Measurements from ENCODE around the gene AGRN.
"Not testable (repeated sequence)": the region's sequence is repeated elsewhere in the genome, so short reads cannot be mapped to it uniquely, and the experiment has no call there.

Gene AGRN

DNA sequence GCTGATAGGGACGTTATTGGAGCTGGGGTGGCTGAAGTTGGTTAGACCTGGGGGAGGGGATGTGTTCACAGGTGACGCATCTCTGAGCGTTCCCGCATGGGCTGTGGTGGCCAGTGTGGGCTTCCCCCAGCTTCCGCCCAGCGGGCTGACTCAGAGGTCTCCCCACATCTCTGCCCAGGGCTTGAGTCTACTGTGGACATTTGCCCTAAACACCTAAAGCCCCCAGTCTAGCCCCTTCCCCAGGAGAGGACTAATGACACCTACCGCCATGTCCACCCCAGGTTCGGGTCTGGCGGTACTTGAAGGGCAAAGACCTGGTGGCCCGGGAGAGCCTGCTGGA is 2.0 kb downstream of the AGRN start:
- DNase-seq = no peak

DNA sequence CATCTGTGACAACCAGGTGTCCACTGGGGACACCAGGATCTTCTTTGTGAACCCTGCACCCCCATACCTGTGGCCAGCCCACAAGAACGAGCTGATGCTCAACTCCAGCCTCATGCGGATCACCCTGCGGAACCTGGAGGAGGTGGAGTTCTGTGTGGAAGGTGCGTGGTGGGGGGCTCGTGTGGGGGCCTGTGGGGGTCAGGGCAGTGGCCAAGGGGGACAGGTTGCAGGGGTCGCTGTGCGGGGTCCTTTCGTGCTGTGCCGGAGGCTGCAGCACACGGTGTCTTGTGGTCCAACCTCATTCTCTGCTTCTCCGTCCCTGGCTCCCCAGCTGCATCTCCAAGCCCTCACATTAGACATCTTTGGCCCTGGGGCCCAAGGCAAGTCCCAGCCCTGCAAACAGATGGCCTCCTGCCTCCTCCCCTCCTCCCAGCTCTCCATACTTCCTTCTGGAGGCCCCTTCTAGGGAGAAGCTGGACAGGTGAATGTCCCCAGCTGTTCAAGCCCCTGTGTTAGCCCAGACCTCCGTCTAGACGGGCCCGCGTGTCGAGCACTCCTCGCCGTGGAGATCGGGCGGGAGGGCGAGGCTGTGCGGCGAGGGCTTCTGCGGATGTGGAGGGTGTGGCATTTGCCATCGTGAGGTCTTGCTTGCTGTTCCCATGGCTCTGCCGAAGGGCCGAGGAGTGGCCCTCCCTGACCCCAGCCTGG is 2.5 kb downstream of the AGRN start:
- DNase-seq = no peak

DNA sequence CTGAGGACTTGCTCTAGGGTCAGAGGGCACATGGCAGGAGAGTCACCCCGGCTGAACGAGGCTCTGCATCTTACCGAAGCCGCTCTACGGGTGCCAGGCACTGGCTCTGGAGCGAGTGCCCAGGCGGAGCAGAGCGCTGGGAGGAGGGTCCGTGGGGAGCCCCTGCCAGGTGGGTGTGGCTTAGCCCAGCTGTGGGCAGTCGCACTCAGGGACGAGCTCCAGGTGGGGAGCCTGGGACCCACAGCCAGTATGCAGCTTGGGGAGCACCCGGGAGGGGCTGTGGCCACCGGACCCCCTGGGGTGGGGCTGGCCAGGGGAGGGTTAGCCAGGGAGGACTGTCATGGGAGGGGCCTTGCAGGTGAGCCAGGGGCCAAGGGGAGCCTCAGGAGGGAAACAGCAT is 3.8 kb downstream of the AGRN start:
- no peak for DNase-seq

DNA sequence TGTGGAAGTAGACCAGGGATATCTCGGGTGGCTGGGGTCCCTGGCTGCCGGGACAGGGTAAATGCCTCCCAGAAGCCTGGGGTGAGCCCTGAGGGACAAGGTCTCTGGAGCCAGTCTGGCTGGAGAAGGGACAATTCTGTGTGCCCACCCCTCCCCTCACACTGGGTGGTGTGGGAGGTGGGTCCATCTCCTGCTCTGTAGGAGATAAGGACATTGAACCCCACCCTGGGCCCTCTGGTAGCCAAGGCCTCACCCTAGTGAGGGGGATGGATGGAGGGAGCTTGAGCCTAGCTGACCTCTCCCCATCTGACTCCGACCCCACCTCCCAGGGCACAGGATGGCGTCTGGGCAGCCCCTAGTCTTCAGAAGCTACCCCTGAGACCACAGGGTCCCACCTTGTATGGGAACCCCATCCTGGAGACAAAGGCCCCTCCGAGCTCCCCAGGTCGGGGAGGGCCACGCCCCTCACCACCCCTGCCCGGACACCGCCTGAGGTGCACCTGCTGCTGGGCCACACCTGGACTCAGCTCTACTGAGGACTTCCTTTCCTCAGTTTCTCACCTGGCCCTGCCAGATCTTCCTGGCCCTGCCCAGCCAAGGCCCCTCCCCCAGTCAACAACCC is 4.3 kb downstream of the AGRN start:
- DNase-seq = no peak

DNA sequence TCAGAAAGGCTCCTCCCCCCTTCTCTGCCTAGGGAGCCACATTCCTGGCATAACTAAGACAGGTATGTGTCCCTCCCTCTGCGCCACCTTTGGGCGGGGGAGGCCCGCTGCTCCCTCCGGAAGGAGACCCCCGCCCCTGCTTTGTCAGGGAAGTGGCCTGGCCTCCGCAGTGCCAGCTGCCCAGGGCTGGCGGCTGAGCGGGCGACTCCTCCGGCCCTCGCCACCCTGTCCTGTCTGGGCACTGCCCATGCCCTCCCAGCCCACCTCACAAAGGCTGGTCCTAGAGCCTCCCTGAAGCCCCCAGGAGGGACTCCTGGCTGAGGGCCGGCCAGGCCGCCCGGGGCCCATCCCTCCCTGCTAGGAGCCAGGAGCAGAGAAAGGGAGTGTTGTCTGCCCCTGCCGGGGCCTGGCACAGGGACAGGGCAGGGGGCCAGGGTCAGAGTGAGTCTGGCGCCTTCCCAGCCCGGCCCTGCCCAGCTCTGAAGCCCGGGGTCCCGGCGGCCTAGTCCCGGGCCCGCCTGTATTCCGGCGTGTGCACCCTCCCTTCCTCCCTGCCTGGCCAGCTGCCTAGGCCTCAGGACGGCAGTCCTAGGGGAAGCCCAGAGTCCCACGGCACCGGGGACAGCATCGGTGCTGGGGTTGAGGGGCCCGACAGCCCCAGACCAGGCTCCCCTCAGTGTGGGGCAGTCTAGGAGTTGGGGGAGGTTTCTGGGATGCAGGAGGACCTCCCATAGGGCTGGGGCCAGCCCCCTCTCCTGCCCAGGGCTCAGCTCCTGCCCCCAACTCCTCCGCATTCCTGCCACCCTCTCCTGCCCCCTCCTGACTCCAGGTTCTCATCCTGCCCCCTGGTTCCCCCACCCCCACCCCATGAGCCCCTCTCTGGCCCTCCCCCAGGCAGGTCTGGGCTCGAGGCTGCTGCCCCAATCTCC is 5.1 kb downstream of the AGRN start:
- DNase-seq = no peak

DNA sequence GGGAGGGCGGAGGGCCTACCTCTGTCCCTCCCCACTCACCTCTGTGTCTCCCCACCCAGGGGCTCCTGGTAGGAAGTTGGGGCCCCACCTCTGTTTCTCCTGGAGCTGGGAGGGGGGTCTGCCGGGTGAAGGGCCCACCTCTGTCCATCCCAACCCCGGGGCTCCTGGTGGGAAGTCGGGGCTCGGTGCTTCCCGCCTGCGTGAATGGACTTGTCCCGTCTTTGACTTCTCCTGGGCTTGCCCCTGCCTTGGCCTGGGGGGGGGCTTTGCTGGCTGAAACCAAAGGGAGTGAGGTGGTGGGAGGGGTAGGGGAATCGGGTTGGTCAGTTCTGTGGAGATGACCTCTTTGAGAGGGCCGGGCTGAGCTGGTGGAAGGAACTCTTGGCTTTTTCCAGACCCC is 5.8 kb downstream of the AGRN start:
- DNase-seq = no peak

DNA sequence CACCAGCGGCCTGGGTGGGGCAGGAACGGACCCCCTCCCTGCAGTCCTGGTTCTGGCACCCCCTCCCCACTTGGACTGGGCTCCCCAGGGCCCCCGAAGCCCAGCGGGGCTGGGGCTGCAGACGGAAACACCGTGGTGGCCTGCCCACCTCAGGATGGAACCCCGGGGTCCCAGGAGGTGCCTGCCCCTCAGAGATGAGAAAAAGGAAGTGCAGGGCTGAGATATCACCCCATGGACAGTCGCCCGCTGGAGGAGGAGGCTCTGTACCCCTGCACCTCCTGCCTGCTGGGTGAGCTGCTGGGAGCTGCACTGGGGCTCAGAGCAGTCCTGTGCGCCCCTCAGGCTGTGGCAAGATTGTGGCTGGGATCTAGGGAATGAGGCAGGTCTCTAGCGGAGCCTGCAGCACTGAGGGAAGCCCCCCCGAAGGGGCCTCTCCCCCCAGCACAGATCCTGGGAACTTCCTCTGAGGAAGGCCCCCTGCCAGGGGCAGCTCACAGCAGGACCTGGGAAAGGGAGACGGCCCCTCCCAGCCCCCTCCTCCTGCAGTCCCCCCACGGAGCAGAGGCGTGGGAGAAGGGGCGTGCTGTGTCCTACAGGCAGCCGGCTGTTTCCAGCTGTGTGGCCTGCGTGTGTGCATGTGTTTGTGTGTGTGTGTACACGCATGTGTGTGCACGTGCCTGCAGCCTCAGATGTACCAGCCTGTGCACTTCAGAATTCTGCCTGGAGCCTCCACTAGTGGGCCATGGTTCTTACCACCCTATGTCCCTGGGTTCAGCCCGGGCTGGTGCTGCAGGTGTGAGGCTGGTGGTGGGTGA is 6.9 kb downstream of the AGRN start:
- DNase-seq = no peak

DNA sequence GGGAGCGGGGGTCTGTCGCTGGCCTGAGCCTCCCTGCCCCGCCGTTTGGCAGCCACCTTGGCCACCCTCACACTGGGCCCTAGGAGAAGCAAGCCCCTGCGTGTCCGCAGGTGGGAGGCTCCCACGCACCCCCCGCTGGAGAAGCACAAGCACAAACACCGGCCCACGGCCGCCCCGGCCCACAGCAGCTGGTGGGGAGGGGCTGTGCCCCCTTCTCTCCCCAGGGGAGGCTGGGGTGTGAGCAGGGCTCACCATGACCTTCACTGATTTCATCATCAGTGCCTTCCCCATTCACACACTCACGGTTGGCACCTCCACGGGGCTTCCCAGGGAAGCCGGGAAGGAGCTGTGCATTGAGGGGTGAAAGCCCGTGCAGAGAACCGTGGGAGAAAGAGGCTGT is 7.9 kb downstream of the AGRN start:
- DNase-seq = no peak

DNA sequence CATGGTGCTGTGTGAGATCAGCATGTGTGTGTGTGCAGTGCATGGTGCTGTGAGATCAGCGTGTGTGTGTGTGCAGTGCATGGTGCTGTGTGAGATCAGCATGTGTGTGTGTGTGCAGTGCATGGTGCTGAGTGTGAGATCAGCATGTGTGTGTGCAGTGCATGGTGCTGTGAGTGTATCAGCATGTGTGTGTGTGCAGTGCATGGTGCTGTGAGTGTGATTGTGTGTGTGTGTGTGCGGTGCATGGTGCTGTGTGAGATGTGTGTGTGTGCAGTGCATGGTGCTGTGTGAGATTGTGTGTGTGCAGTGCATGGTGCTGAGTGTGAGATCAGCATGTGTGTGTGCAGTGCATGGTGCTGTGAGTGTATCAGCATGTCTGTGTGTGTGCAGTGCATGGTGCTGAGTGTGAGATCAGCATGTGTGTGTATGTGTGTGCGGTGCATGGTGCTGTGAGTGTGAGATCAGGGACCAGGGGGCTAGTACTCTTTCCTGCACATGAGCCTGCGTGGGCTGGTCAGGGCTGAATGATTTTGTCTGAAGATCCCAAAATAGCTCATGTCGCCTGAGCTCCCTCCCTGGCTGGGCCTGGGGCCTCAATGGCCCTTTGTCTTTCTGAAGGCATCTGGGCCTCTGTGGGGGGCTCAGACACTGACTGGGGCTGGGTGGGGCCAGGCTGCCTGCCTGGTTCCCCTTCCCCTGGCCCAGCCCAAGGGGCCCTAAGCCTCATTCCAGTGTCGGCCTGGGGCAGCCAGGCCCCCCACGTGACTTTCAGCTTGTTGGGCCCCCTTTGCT is 11.1 kb downstream of the AGRN start:
- DNase-seq = not testable (repeated sequence)

DNA sequence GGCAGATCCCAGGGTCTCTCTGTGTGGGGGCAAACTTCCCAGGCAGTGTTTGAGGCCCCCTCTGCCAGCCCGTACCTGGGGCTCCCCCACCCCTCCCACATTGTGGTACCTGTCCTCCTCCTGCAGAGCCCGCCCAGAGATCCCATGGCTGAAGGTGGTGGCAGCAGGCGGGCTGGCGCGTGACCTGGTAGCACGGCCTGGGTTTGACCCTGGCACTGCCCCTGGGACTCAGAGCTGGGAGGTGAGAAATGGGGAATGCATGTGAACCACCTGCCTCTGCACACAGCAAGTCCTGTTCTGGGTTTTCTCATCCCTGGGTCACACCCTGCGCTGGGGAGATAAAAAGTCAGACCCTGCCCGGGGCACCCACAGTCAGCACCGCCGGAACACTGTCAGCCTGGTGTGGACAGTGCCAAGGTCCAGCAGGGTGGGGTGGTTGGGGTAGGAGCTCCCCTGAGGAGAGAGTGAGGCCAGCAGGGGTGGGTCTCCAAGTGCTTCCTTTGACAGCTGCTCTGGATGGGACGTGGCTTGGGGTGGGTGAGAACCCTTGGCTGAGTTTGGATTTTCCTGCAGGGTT is 11.8 kb downstream of the AGRN start:
- no peak for DNase-seq

DNA sequence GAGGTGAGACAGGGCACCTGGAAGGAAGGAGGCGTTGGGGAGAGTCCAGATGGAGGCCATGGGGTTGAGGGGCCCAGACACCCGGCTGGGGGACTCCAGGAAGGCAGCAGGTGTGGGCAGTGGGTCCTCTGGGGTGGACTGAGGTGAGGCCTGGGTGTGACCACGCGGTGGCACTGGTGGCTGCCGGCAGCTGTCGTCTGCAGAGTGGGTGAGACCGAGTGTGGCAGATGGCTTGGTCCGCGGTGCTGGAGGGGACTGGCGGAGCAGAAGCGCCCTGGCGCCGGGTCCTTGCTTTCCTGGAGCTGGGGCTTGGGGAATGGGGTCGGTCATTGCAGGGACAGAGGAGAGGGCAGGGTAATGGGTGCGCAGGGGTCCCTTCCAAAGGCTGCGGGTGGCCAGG is 12.5 kb downstream of the AGRN start:
- DNase-seq = peak; percentile 48

DNA sequence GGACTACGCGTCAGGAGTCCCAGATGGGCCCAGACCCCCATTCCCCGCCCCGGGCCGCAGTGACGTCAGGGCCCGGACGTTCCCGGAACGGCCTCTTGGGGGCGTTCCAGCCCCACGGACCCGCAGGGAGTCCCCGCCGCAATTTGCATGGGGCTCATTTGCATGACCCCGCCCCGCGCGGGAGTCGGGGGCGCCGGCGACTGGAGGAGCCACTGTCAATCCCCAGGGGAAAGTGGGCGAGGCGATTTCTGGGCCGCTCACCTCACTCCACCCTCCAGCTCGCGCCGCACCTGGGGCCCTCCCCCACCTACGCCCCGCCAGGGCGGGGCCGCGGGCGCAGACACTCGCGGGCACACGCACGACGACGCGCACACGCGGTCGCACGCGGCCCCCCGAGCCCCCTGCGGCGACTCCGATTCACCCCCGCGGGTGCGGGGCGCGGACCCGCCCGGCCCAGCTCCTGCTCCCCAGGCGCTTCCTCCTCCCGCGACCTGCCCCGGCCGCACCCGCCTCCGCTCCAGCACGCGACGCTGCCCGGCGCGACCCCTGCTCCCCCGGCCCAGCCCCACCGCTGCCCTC is 13.2 kb downstream of the AGRN start:
- DNase-seq = peak; percentile 45

DNA sequence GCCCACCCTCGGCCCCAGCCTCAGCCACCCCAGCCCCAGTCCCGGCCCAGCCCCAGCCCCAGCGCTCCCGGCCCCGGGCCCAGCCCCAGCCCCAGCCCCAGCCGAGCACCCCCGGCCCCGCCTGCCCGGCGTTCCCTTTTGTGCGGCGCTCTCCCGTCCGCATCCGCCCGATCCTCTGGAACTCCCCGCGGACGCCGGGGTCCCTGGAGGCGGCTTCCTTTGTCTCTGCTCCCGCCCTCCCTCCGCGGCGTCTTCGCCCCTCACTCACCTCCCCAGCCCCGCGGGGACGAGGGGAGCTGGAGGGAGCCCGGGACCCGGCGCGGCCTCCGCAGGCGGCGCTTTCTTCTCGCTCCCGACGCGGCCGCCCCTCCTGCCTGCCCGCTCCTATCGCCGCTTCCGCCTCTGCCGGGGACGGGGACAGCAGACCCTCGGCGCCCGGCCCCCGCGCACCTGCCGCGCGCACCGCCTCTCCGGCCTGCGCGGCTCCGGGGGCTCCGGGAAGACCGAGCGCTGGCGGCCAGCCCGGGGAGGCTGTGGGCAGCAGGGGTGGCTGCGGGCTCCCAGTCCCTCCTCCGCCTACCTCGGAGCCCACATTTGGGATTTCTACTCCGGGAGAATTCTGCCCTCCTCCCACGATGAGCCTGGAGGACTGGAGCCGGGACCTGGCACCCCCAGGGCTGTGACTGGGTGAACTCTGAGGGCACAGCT is 14.0 kb downstream of the AGRN start:
- DNase-seq = no peak

DNA sequence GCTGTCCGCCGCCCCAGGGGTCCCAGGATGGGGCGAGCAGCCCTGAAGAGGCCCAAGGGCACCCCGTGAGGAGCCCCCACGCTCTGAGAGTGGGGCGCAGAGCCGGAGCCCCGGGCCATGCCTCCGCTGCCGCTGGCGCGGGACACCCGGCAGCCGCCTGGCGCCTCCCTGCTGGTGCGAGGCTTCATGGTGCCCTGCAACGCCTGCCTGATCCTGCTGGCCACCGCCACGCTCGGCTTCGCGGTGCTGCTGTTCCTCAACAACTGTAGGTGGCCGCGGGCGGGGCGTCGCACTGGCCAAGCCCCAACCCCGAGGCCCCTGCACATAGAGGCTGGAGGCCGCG is 14.5 kb downstream of the AGRN start:
- DNase-seq = no peak

DNA sequence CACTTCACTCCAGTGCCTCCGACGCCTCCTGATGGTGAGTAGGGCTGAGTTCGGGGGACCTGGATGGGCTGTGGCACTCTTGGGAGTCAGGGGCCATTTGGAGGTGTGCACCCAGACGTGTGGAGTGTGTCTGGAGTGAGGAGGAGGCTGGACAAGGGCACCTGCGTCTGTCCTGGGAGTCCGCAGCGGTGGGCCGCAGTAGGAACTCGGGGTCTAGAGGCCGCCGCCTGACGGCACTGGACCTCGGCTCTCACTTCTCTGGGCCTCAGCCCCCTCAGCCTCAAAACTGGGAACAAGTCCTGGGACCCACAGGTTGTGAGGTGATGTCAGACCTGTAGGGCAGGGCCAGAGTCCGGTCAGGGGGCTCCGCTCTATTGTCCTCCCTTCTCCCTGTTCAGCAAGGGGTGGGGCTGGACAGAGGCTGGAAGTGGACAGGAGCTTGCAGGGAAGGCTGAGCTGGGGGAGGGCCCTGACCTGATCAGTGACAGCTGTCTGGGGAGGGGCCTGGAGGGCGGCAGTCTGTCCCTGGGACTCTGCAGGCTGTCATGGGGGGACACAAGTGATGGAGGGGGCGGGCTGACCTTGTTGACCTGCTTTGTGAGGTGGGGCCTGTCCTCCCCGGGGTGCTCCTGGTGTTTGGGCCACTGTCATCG is 15.5 kb downstream of the AGRN start:
- no peak for DNase-seq

DNA sequence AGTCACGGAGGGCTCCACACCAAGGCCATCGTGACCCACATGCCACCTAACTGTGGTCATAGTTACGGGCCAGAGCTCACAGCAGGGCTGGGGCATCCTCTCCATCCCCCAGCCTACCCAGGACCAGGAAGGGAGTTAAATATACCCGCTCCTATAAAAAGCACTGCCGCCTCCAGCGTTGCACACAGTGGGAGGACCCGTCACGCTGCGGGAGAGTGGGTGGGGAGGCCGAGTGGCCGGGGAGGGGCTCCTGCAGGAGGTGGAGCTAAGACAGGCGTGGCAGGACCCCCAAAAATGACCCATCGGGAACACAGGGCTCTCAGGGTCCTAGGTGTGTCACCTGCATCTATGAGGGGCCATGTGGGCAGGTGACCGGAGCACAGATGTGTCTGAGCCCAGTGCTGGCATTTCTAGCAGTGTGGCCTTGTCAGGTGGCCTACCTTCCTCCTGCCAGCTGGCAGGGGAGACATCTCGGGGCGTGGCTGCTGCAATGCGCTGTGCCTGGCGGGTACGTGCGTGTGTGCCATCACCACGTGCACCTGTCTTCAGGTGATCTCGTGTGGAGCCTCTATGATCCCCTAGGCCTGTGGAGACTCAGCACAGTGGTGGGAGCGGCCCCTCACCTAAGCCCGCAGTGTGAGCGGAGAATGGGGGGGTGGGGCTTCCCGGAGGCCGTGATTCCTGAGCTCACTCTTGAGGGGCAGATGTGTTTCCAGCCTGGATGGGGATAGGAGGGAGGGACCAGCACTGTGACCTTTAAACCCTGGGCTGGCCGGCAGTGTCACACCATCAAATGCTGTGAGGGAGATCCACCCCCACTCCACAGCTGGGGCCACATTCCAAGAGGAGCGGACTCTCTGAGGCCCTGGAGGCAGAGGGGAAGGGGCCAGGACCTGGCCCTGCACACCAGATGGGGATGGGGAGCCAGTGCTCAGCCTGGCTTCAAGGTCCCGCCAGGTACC is 17.7 kb downstream of the AGRN start:
- DNase-seq = no peak

DNA sequence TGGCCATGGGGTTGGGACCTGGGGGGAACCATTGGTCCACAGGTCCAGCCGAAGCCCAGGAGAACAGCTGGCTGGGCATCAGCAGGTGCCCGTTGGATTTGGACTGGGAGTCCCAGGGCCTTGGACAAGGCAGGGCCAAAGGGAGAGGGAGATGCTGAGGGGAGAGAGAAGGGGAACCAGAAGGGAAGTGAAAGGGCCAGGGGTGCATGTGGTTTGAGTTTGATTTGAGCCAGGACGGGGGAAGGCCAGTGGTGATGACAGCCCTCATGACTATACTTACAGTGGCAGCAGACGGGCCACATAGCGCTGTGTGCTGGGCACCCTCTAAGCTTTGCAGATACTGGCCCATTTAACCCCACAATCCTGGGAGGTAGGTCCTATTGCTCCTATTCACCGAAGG is 18.8 kb downstream of the AGRN start:
- DNase-seq = no peak

DNA sequence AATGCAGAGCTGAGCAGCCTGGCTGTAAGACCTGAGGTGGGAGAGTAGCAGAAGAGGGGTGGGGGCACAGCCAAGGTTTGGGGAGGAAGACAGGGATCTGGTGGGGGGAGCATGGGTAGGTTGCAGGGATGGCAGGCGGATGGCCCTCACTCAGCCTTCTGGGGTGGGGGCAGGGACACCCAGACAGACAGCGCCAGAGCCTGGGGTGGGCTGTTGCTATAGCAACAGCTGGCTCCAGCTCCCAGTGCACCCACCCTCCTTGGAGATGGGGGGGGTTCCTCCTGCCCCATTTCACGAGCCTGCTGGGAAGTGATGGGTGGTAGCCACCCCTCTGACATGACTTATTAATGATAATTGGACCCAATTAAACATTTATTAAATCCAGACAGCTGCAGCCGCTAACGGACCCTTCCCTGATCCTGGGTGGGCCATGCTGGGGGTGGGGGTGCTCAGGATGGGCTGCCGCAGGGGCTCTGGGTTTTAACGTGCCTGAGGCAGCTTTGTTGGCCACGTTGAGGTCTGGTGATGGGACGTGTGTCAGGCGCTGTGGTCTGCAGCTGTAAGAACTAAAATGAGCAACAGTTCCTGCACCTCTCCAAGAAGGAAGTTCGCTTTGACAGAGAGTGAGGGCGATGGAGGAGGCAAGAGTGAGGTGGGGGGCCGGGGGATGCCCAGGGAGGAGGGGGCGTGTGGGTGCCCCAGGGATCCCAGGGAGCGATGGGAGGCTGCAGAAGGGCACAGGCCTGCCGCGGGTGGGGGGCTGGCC is 19.4 kb downstream of the AGRN start:
- no peak for DNase-seq
